KMS-11 (cell line): ENCODE data around the gene ATAT1.
A peak's percentile ranks its signal among the peaks of the same experiment; 100 is the strongest.

ENCODE experiments used
- H2AFZ ChIP-seq: fragments of 200-600 bp; sonication (generic); 2 replicates; pipeline ENCODE4 v1.6.1; 2016; ENCODE audit warnings: antibody characterized with exemption, mixed run types, low read depth
- H3K27ac ChIP-seq: fragments of 200-600 bp; sonication (generic); 2 replicates; pipeline ENCODE4 v1.6.1; 2016; ENCODE audit warnings: mild to moderate bottlenecking, mixed run types
- H3K27me3 ChIP-seq: fragments of 200-600 bp; sonication (generic); 2 replicates; pipeline ENCODE4 v1.6.1; 2017; ENCODE audit warnings: mild to moderate bottlenecking, low read depth, mixed run types, moderate library complexity; ENCODE audit not compliant: insufficient read depth
- H3K36me3 ChIP-seq: fragments of 200-600 bp; sonication (generic); 2 replicates; pipeline ENCODE4 v1.6.1; 2017; ENCODE audit warnings: mild to moderate bottlenecking, mixed run types; ENCODE audit not compliant: insufficient read depth
- H3K4me1 ChIP-seq: fragments of 200-600 bp; sonication (generic); 2 replicates; pipeline ENCODE4 v1.6.1; 2016; ENCODE audit warnings: mild to moderate bottlenecking, low read depth, mixed run types; ENCODE audit not compliant: poor library complexity, severe bottlenecking
- H3K4me2 ChIP-seq: fragments of 200-600 bp; sonication (generic); 2 replicates; pipeline ENCODE4 v1.7.0; 2016; ENCODE audit warnings: mild to moderate bottlenecking, mixed run types
- H3K4me3 ChIP-seq: fragments of 200-600 bp; sonication (generic); IDR thresholded peaks from 2 replicates; pipeline ENCODE4 v1.6.1; 2017; ENCODE audit warnings: low read depth, low read length, mixed read lengths; ENCODE audit not compliant: insufficient read depth
- H3K79me2 ChIP-seq: fragments of 200-600 bp; sonication (generic); 2 replicates; pipeline ENCODE4 v1.6.1; 2016; ENCODE audit warnings: low read depth, mixed run types; ENCODE audit not compliant: insufficient read depth
- H3K9ac ChIP-seq: fragments of 200-600 bp; sonication (generic); 2 replicates; pipeline ENCODE4 v1.6.1; 2016; ENCODE audit warnings: mild to moderate bottlenecking, mixed run types
- H4K20me1 ChIP-seq: fragments of 200-600 bp; sonication (generic); 2 replicates; pipeline ENCODE4 v1.6.1; 2016; ENCODE audit warnings: mild to moderate bottlenecking, mixed run types; ENCODE audit not compliant: insufficient read depth
- CTCF ChIP-seq: fragments of 200-600 bp; sonication (generic); conservative IDR thresholded peaks from 2 replicates; pipeline ENCODE4 v1.6.1; 2017; ENCODE audit warnings: low read depth, mild to moderate bottlenecking, antibody characterized with exemption, low read length, moderate library complexity, mixed read lengths

ATAT1 gene

DNA sequence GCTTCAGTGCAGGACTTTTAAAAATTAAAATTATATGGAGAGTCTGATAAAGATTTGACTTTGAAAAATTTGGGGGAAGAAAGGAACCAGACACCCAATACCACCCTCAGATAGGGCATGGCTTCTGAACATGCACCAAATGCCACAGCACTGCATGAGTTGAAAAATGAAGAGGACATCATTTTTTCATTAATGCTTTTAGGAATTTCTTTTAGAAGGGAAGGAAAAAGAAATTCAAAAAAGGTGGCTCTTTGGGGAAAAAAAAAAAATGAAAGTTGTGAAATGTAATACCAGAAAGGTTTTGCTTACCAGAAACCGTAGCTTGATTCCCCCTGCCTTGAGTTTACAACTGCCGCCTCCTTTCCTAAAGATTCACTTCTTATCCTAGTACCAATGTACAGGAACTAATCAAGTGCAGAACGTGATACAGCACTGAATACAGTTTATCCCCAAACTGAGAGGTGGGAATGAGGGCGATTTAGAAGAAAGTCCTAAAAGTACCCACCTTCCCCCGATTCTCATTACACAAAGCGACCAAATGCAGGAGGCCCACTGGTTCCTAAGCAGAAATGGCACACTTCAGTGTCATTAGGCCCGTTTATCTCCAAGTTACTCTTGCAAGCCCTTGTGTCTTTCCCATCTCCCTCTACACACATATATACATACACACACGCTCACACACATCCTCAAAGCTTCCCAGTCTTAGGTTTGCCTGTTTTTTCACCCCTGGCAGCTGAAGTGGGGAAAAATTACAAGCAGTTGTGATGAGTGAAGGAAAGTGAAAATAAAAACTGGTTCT lies 12.4 kb upstream of the ATAT1 start:
- Histone ChIP-seq H3K27me3 (no peaks in the 10 kb centered on the region), H2AFZ (no peak overlapping the region), H3K27ac (peak overlapping the region; percentile 95), H3K79me2 (peaks cover 60% of the 10 kb centered on the region), H4K20me1 (no peaks in the 10 kb centered on the region), H3K4me2 (peak overlapping the region; percentile 87), H3K4me3 (no peak overlapping the region), H3K36me3 (peaks cover 10% of the 10 kb centered on the region; the same call in 1 of the 2 replicates), H3K9ac (peak overlapping the region; percentile 98; the same call in 1 of the 2 replicates), H3K4me1 (peaks cover 27% of the 10 kb centered on the region)
- no peak for TF ChIP-seq CTCF

DNA sequence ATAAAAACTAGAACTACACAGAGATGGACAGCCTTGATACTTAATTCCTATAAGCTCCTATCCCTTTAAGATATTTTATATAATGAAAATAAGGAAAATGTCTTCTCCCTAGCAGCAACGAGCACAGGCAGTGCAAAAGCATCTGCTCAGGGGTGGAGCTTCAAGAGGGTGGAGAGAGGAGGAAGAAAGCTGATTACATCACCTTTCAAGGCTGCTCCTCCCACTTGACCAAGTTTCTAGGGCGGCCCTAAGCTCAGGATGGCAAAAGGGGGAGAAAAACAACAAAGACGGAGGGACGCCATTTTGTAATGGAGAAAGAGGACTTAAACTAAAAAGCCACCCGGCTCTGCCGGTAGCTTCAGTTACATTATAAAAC lies 11.8 kb upstream of the ATAT1 start:
- Histone ChIP-seq H3K4me3 (no peak overlapping the region), H3K4me1 (peaks cover 28% of the 10 kb centered on the region), H3K27me3 (no peaks in the 10 kb centered on the region), H3K79me2 (peaks cover 66% of the 10 kb centered on the region), H3K36me3 (peaks cover 10% of the 10 kb centered on the region; the same call in 1 of the 2 replicates), H4K20me1 (no peaks in the 10 kb centered on the region), H2AFZ (no peak overlapping the region), H3K9ac (peak overlapping the region; percentile 98), H3K4me2 (peak overlapping the region; percentile 87), H3K27ac (peak overlapping the region; percentile 95)
- TF ChIP-seq CTCF: no peak

DNA sequence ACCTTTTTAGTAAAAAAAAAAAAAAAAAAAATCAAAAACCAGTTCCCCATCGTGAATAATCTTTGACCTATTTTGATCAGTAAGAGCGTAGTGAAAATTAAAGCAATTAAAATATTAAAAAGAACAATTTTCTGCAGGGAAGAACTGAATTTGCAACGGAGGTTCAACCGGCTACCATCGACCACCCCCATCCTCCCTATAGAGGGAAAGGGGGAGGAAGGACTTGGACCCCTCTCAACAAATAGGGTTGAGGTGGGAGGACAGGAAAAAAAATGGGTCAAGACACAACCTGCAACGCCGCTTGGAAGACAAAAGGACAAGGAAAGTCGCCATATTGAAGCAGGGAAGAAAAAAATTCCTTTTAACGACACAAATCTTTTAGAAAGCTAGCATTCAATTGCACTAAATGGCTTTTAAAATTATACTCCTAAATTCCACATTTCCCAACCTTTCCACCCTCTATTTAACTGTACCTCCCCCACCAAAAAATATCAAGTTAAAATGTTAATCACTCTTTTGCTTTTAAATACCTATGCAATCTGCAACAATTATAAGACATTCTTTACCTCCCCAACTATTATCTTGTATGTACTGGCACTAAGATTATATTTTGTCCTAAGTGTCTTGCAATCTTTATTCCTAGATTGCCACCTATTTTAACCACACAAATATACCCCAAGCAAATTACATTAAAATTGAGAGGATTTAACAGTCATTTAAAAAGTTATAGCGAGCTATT lies 11.3 kb upstream of the ATAT1 start:
- H4K20me1 ChIP-seq: no peaks in the 10 kb centered on the region
- peaks cover 28% of the 10 kb centered on the region for H3K4me1 ChIP-seq
- peak overlapping the region; percentile 95 for H3K27ac ChIP-seq
- H3K4me3 ChIP-seq: no peak overlapping the region
- H3K79me2 ChIP-seq: peaks cover 62% of the 10 kb centered on the region
- H3K36me3 ChIP-seq: peaks cover 10% of the 10 kb centered on the region; the same call in 1 of the 2 replicates
- no peaks in the 10 kb centered on the region for H3K27me3 ChIP-seq
- H3K9ac ChIP-seq: peak overlapping the region; percentile 98
- H3K4me2 ChIP-seq: peak overlapping the region; percentile 87
- TF ChIP-seq CTCF: no peak
- no peak overlapping the region for H2AFZ ChIP-seq

DNA sequence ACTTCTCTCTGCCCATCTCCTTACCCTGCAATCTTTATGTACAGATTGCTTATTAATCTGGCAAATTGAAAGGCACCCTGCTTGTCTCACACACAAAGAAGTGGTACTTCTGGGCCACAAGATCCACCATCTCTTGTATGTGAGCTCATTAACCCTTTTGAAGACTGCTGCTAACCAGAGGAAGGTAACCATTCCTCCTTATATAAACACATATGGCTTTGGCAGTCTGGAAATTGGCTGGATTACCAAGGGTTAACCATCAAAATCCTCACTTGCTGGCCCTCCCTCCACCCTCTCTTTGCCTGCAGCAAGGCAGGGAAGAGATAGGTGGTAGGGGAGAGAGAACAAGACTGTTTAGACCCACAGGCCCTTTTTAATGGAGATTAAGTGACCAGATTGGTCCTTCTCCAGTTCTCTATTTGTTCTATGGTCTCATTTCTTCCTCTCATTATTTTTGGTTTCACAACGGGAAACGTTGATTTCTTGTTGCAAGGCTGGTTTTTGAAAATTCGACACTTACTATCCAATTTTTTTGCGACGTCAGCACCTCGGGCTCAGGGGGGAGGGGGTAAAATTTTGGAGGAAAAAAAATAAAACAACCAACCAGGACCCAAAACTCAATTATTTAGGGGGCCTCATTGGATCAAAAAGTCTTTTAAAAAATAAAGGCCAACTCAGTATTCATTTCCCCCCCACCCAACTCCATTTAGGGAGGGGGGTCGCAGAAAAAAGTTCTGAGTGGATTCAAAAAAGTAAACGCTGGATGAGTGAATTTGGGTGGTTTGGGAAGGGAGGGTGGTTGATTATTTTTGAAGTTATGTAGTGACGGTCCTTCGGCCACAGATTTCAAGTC lies 10.5 kb upstream of the ATAT1 start:
- no peak for TF ChIP-seq CTCF
- Histone ChIP-seq H3K27me3 (no peaks in the 10 kb centered on the region), H3K27ac (peak overlapping the region; percentile 95), H3K36me3 (peaks cover 10% of the 10 kb centered on the region; the same call in 1 of the 2 replicates), H3K9ac (peak overlapping the region; percentile 98), H2AFZ (no peak overlapping the region), H4K20me1 (no peaks in the 10 kb centered on the region), H3K4me3 (no peak overlapping the region), H3K79me2 (peaks cover 60% of the 10 kb centered on the region), H3K4me1 (peaks cover 28% of the 10 kb centered on the region), H3K4me2 (peak overlapping the region; percentile 87)
